GM19397 (cell line): ENCODE measurements around the gene RPP30.

Experiments
- ATAC-seq: cut with Tn5 transposase; IDR thresholded peaks from one replicate; pipeline ENCODE4 v1.9.1; 2021; ENCODE audit warnings: mild to moderate bottlenecking, moderate library complexity; ENCODE audit not compliant: unreplicated experiment

The RPP30 gene

GRCh38 chr10:90871766-90872647 is at the start of gene RPP30:
RPP30 (plus strand) TSS chr10:90871974; CDS start chr10:90871987, 13 bp downstream.
- ATAC-seq: peak; percentile 99

GRCh38 chr10:90822508-90822907 is 49.3 kb upstream of the RPP30 start:
- ATAC-seq: no peak

GRCh38 chr10:90832111-90832510 is 39.7 kb upstream of the RPP30 start:
- no peak for ATAC-seq

- no peak for ATAC-seq
Observed at GRCh38 chr10:90834326-90834725, 37.4 kb upstream of the RPP30 start.

- no peak for ATAC-seq
Observed at GRCh38 chr10:90837486-90837885, 34.3 kb upstream of the RPP30 start.

- no peak for ATAC-seq
Observed at GRCh38 chr10:90842725-90843124, 29.0 kb upstream of the RPP30 start.

- ATAC-seq: no peak
Observed at GRCh38 chr10:90845726-90846125, 26.0 kb upstream of the RPP30 start.

GRCh38 chr10:90846746-90847145 is 25.0 kb upstream of the RPP30 start:
- no peak for ATAC-seq

GRCh38 chr10:90847436-90847835 is 24.3 kb upstream of the RPP30 start:
- no peak for ATAC-seq

- no peak for ATAC-seq
Observed at GRCh38 chr10:90849956-90850749, 21.6 kb upstream of the RPP30 start.

GRCh38 chr10:90855126-90855525 is 16.6 kb upstream of the RPP30 start:
- ATAC-seq: no peak

GRCh38 chr10:90856261-90856660 is 15.5 kb upstream of the RPP30 start:
- no peak for ATAC-seq

GRCh38 chr10:90856964-90857634 is 14.7 kb upstream of the RPP30 start:
- ATAC-seq: peak; percentile 8

GRCh38 chr10:90857635-90858460 is 13.9 kb upstream of the RPP30 start, which contains the start of gene HTR7:
HTR7 (minus strand) TSS chr10:90858039; CDS start chr10:90857671, 368 bp downstream.
- ATAC-seq: peak; percentile 78

GRCh38 chr10:90858461-90858968 is 13.3 kb upstream of the RPP30 start:
- ATAC-seq: no peak

- no peak for ATAC-seq
Observed at GRCh38 chr10:90859321-90859751, 12.4 kb upstream of the RPP30 start.

- no peak for ATAC-seq
Observed at GRCh38 chr10:90860790-90861189, 11.0 kb upstream of the RPP30 start.

GRCh38 chr10:90862908-90863514 is 8.8 kb upstream of the RPP30 start:
- no peak for ATAC-seq

GRCh38 chr10:90865401-90865800 is 6.4 kb upstream of the RPP30 start:
- no peak for ATAC-seq
